ENCODE results near the gene NTN1. TPM values are rescaled to one million over a fixed set of nuclear protein-coding genes. Genes with fewer than 3 reads are reported as not detected.
A peak's percentile ranks its signal among the peaks of the same experiment; 100 is the strongest.

The NTN1 gene
- total and polyA plus RNA-seq, 2 of the 13 experiments (the other 11 are each of a cell fraction or from before 2014, with no cell fraction given): 0.04 to 0.05 TPM

DNA sequence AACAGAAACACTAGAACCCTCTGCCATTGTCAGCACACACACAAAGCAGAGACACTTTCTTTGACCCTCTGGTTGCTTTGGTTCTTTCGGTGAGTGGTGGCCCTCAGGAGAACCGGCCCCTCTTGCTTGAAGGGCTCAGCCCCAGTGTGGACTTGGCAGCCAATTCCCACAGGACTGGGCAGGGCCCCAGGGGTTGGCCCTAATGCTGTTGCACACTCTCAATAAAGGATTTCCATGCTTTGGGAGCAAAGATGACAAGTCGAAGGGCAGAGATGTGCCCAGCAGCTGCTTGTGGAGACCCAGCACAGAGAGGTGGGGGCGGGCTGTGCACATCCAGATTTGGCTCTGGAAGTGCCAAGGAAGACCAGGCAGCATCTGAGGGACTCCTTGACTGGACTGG is 149.0 kb downstream of the NTN1 start:
- peaks cover 31% of the 10 kb centered on the region for H3K4me1 ChIP-seq (ENCODE audit: insufficient read depth, low read length)
- TF ChIP-seq ZNF7 (CRISPR knock-in tag; IDR thresholded peaks at IDR 0.05): no peak
- no peak for TF ChIP-seq GLI4 (CRISPR knock-in tag; IDR thresholded peaks at IDR 0.05; ENCODE audit: borderline replicate concordance)
- 0 out of 2 replicates have a peak, but pooled peaks have one; percentile 13 for TF ChIP-seq ZNF768 (CRISPR knock-in tag; IDR thresholded peaks at IDR 0.05)
- TF ChIP-seq, protein P1, sequence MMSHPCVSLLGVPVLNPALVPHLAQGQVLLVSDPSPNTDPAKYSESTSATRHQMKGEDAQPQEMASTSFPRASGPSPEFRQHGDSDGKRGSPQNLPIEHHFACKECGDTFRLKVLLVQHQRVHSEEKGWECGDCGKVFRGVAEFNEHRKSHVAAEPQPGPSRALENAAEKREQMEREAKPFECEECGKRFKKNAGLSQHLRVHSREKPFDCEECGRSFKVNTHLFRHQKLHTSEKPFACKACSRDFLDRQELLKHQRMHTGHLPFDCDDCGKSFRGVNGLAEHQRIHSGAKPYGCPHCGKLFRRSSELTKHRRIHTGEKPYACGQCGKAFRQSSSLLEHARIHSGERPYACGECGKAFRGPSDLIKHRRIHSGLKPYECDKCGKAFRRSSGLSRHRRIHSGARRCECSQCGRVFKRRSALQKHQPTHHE (CRISPR knock-in tag; IDR thresholded peaks at IDR 0.05; ENCODE audit: borderline replicate concordance): no peak
- TF ChIP-seq PHF21A (CRISPR knock-in tag; IDR thresholded peaks at IDR 0.05): 0 out of 2 replicates have a peak, but pooled peaks have one; percentile 14
- no peak for TF ChIP-seq SYNCRIP (IDR thresholded peaks at IDR 0.05; ENCODE audit: insufficient read depth, low read depth, low read length)
- no peak for TF ChIP-seq ZNF24 (IDR thresholded peaks at IDR 0.05)
- no peak for TF ChIP-seq ZNF737 (CRISPR knock-in tag; IDR thresholded peaks at IDR 0.05; ENCODE audit: borderline replicate concordance)
- TF ChIP-seq FOXM1 (CRISPR knock-in tag; IDR thresholded peaks at IDR 0.05): no peak
- no peak for TF ChIP-seq HHEX (CRISPR knock-in tag; IDR thresholded peaks at IDR 0.05)
- no peak for TF ChIP-seq ZNF552 (CRISPR knock-in tag; IDR thresholded peaks at IDR 0.05; ENCODE audit: borderline replicate concordance)
- TF ChIP-seq ZNF788 (CRISPR knock-in tag; IDR thresholded peaks at IDR 0.05; ENCODE audit: borderline replicate concordance): no peak
- no peak for TF ChIP-seq ESRRA (CRISPR knock-in tag; IDR thresholded peaks at IDR 0.05; ENCODE audit: low read depth)
- TF ChIP-seq CHD2 (IDR thresholded peaks at IDR 0.05; ENCODE audit: low read depth, low read length): no peak
- no peak for TF ChIP-seq CREM (IDR thresholded peaks at IDR 0.05)
- no peak for TF ChIP-seq CREM (CRISPR knock-in tag; IDR thresholded peaks at IDR 0.05)
- no peak for TF ChIP-seq SMAD3 (CRISPR knock-in tag; IDR thresholded peaks at IDR 0.05)
- TF ChIP-seq TOE1 (CRISPR knock-in tag; IDR thresholded peaks at IDR 0.05): no peak
- no peak for TF ChIP-seq HOXA9 (CRISPR knock-in tag; IDR thresholded peaks at IDR 0.05; ENCODE audit: borderline replicate concordance)
- ATAC-seq: no peak; the same call in none of the 3 replicates
- no peak overlapping the region for H3K9ac ChIP-seq (ENCODE audit: insufficient read depth, low read depth, low read length)
- H3K4me3 ChIP-seq (replicated peaks in 1 of 3; ENCODE audit: insufficient read depth in 1 of 3, low read depth in 2 of 3, low read length in 3 of 3): no peak overlapping the region
- H3K4me2 ChIP-seq (ENCODE audit: low read depth, low read length): peak overlapping the region; percentile 30; the same call in 1 of the 2 replicates
- no peaks in the 10 kb centered on the region for H3K9me3 ChIP-seq (ENCODE audit: low read length)
- peaks cover 10 to 32% of the 10 kb centered on the region in 2 experiments for H3K27me3 ChIP-seq (ENCODE audit: control insufficient read depth in 1 of 2, insufficient read depth in 2 of 2, low read length in 2 of 2)
- H3K36me3 ChIP-seq (replicated peaks in 1 of 2; ENCODE audit: control insufficient read depth in 1 of 2, insufficient read depth in 2 of 2, low read length in 2 of 2): no peaks in the 10 kb centered on the region
- ChIA-PET CTCF (ENCODE audit: low intra/inter-chr PET ratio, low total read pairs) (no interaction called here), POLR2A (no interaction called here)
- no peak for FAIRE-seq
- intact Hi-C loops (cut with micrococcal nuclease; ENCODE audit: unreplicated experiment) (no loop called here), in situ Hi-C loops (cut with HindIII; ENCODE audit: extremely low pct_ligation_motif_present, low pct_unique_long_range_greater_than_20kb) (no loop called here)
- no TSS peak for BruUV-seq (replicated peaks)
- no peaks in the 10 kb centered on the region for H3K79me2 ChIP-seq (ENCODE audit: insufficient read depth, low read length)
- 28% methylated on average over 3 of the region's 4 CpGs for WGBS (ENCODE audit: low lambda C conversion rate)
- no peaks in the 10 kb centered on the region for H4K20me1 ChIP-seq (ENCODE audit: insufficient read depth, low read length)
- H2AFZ ChIP-seq (ENCODE audit: low read length): no peak overlapping the region
- DNase-seq (ENCODE audit: low spot score): no peak
- no peak overlapping the region for H3K27ac ChIP-seq (ENCODE audit: extremely low read length, insufficient read depth, low read length)

Data from HepG2 (cell line).